Panc1 (cell line): ENCODE measurements around the gene CACNA1G. TPM values are rescaled to one million over a fixed set of nuclear protein-coding genes. Genes with fewer than 3 reads are reported as not detected.

ENCODE experiments used
- ATAC-seq: fragments of 200-7000 bp; cut with Tn5 transposase; 2 replicates; pipeline ENCODE4 v1.9.1; 2020; ENCODE audit warnings: mild to moderate bottlenecking, moderate library complexity
- BruUV-seq: library from RNA; stranded (reverse); fragments of 400-500 nt; replicated peaks from 2 replicates; lab custom pipeline; 2021; lab: Mats Ljungman, UMichigan
- CTCF ChIA-PET: fragments of 300-600 bp; sonication (Branson Sonifier 250); formaldehyde crosslinking; loops from one replicate; lab custom pipeline; 2022; ENCODE audit warnings: antibody characterized with exemption; lab: Charles Lee
- POLR2A ChIA-PET: fragments of 300-600 bp; sonication (Branson Sonifier 250); formaldehyde crosslinking; loops from one replicate; lab custom pipeline; 2022; ENCODE audit warnings: antibody characterized with exemption; lab: Charles Lee
- DNase-seq: peaks from one replicate; pipeline ENCODE4 v3.0.0-alpha.2; 2010; ENCODE audit warnings: low read depth, low spot score
- H3K27ac ChIP-seq: 2 replicates; pipeline ENCODE4 v1.5.1; 2011; ENCODE audit warnings: mild to moderate bottlenecking, low read length, inconsistent platforms
- H3K27me3 ChIP-seq: fragments of 200-500 bp; sonication (Bioruptor generic); 2 replicates; pipeline ENCODE4 v1.6.0; 2014; ENCODE audit warnings: low read length, inconsistent platforms; ENCODE audit not compliant: control insufficient read depth, insufficient read depth
- H3K36me3 ChIP-seq: fragments of 200-500 bp; sonication (Bioruptor generic); 2 replicates; pipeline ENCODE4 v1.5.1; 2014; ENCODE audit warnings: inconsistent platforms, mild to moderate bottlenecking, low read length, moderate library complexity; ENCODE audit not compliant: control insufficient read depth, insufficient read depth
- H3K4me1 ChIP-seq: 2 replicates; pipeline ENCODE4 v1.5.1; 2011; ENCODE audit warnings: inconsistent platforms, mild to moderate bottlenecking, low read length, moderate library complexity; ENCODE audit not compliant: control insufficient read depth, insufficient read depth
- H3K4me3 ChIP-seq, 2 experiments: 2 replicates each; pipeline ENCODE4 v1.5.1; 2011 to 2012; ENCODE audit warnings: low read depth in 2 of 2, low read length in 2 of 2, mild to moderate bottlenecking in 2 of 2, inconsistent platforms in 1 of 2, moderate library complexity in 1 of 2
- H3K9me3 ChIP-seq: fragments of 200-500 bp; sonication (Bioruptor generic); 2 replicates; pipeline ENCODE4 v1.5.1; 2014; ENCODE audit warnings: low read depth, mild to moderate bottlenecking, inconsistent platforms, low read length, moderate library complexity; ENCODE audit not compliant: control insufficient read depth, insufficient read depth
- POLR2AphosphoS5 ChIP-seq: IDR thresholded peaks from 2 replicates; pipeline ENCODE4 v1.6.1; 2012; ENCODE audit warnings: mild to moderate bottlenecking, low read depth, low read length, moderate library complexity
- SIN3A ChIP-seq: IDR thresholded peaks from 2 replicates; pipeline ENCODE4 v1.6.1; 2012; ENCODE audit warnings: low read depth, mild to moderate bottlenecking, low read length, moderate library complexity, borderline replicate concordance; ENCODE audit not compliant: insufficient read depth
- TCF7L2 ChIP-seq: IDR thresholded peaks from 2 replicates; pipeline ENCODE4 v1.6.1; 2011; ENCODE audit warnings: mild to moderate bottlenecking, low read depth, low read length, inconsistent platforms
- in situ Hi-C: cut with HindIII; loops from 2 replicates; pipeline ENCODE4 v1.10.0; 2016; ENCODE audit warnings: low sequenced_read_pairs, low pct_unique_long_range_greater_than_20kb
- intact Hi-C: fragments of 100-400 bp; cut with micrococcal nuclease; formaldehyde crosslinking; loops from one replicate; pipeline ENCODE4 v1.10.0; 2022; ENCODE audit not compliant: unreplicated experiment
- total RNA-seq: library from RNA; stranded (reverse); gene quantifications from one replicate; pipeline ENCODE4 v1.2.1, GENCODE V29; 2021; ENCODE audit not compliant: unreplicated experiment
- TF ChIP-seq, protein P1 (sequence below), 2 experiments: IDR thresholded peaks; 2 replicates each; pipeline ENCODE4 v1.6.1; 2011 to 2012; ENCODE audit warnings: low read depth in 2 of 2, control low read depth in 1 of 2, low read length in 1 of 2, mild to moderate bottlenecking in 1 of 2, moderate library complexity in 1 of 2; ENCODE audit not compliant: insufficient read depth in 1 of 2
- TF ChIP-seq, protein P2 (sequence below): fragments of 450-650 bp; IDR thresholded peaks from 2 replicates; pipeline ENCODE4 v1.5.1; 2017; ENCODE audit warnings: mild to moderate bottlenecking

The CACNA1G gene
- total RNA-seq, 1 experiment from 2014 or later: 10.0 TPM

DNA sequence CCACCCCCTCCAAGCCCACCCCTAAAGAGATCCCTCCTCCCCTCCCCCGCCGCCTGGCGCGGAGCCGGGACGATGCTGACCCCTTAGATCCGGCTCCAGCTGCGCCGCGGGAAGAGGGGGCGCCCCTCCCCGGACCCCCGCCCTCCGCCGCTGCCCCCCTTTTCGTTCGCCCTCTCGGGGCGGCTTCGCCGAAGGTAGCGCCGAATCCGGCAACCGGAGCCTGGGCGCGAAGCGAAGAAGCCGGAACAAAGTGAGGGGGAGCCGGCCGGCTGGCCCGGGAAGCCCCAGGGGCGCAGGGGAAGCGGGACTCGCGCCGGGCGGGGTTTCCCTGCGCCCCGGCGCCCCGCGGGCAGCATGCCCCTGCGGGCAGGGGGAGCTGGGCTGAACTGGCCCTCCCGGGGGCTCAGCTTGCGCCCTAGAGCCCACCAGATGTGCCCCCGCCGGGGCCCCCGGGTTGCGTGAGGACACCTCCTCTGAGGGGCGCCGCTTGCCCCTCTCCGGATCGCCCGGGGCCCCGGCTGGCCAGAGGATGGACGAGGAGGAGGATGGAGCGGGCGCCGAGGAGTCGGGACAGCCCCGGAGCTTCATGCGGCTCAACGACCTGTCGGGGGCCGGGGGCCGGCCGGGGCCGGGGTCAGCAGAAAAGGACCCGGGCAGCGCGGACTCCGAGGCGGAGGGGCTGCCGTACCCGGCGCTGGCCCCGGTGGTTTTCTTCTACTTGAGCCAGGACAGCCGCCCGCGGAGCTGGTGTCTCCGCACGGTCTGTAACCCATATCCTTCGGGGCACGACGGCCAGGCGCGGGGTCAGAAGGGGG, 623 bp downstream of the CACNA1G start:
- no peak for TF ChIP-seq POLR2AphosphoS5
- no peak for TF ChIP-seq TCF7L2
- TF ChIP-seq, protein P1, sequence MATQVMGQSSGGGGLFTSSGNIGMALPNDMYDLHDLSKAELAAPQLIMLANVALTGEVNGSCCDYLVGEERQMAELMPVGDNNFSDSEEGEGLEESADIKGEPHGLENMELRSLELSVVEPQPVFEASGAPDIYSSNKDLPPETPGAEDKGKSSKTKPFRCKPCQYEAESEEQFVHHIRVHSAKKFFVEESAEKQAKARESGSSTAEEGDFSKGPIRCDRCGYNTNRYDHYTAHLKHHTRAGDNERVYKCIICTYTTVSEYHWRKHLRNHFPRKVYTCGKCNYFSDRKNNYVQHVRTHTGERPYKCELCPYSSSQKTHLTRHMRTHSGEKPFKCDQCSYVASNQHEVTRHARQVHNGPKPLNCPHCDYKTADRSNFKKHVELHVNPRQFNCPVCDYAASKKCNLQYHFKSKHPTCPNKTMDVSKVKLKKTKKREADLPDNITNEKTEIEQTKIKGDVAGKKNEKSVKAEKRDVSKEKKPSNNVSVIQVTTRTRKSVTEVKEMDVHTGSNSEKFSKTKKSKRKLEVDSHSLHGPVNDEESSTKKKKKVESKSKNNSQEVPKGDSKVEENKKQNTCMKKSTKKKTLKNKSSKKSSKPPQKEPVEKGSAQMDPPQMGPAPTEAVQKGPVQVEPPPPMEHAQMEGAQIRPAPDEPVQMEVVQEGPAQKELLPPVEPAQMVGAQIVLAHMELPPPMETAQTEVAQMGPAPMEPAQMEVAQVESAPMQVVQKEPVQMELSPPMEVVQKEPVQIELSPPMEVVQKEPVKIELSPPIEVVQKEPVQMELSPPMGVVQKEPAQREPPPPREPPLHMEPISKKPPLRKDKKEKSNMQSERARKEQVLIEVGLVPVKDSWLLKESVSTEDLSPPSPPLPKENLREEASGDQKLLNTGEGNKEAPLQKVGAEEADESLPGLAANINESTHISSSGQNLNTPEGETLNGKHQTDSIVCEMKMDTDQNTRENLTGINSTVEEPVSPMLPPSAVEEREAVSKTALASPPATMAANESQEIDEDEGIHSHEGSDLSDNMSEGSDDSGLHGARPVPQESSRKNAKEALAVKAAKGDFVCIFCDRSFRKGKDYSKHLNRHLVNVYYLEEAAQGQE (IDR thresholded peaks at IDR 0.05; ENCODE audit: insufficient read depth in 1 of 2, low read depth in 2 of 2, low read length in 1 of 2): no peak
- no peak for TF ChIP-seq SIN3A
- TF ChIP-seq, protein P2, sequence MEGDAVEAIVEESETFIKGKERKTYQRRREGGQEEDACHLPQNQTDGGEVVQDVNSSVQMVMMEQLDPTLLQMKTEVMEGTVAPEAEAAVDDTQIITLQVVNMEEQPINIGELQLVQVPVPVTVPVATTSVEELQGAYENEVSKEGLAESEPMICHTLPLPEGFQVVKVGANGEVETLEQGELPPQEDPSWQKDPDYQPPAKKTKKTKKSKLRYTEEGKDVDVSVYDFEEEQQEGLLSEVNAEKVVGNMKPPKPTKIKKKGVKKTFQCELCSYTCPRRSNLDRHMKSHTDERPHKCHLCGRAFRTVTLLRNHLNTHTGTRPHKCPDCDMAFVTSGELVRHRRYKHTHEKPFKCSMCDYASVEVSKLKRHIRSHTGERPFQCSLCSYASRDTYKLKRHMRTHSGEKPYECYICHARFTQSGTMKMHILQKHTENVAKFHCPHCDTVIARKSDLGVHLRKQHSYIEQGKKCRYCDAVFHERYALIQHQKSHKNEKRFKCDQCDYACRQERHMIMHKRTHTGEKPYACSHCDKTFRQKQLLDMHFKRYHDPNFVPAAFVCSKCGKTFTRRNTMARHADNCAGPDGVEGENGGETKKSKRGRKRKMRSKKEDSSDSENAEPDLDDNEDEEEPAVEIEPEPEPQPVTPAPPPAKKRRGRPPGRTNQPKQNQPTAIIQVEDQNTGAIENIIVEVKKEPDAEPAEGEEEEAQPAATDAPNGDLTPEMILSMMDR: no peak
- ChIA-PET CTCF (interaction anchor here (0.6 to 1.4 kb wide), 3 partner anchors 65 to 146 kb away, joined by 3 to 5 read pairs (median 4); no protein-coding TSS in a partner anchor), POLR2A (interaction anchor here (0.5 to 0.7 kb wide), 5 partner anchors 11 to 93 kb away, joined by 3 to 4 read pairs (median 3); no protein-coding TSS in a partner anchor)
- Histone ChIP-seq H3K4me1 (peaks cover 27% of the 10 kb centered on the region), H3K36me3 (no peaks in the 10 kb centered on the region), H3K9me3 (no peaks in the 10 kb centered on the region), H3K27me3 (no peaks in the 10 kb centered on the region; the same call in 1 of the 2 replicates), H3K27ac (peak overlapping the region; percentile 34; the same call in 1 of the 2 replicates), H3K4me3 (peak overlapping the region; percentile 76 to 90)
- in situ Hi-C loops (no loop called here), intact Hi-C loops (no loop called here)
- BruUV-seq: no TSS peak
- DNase-seq (no peak), ATAC-seq (no peak)

DNA sequence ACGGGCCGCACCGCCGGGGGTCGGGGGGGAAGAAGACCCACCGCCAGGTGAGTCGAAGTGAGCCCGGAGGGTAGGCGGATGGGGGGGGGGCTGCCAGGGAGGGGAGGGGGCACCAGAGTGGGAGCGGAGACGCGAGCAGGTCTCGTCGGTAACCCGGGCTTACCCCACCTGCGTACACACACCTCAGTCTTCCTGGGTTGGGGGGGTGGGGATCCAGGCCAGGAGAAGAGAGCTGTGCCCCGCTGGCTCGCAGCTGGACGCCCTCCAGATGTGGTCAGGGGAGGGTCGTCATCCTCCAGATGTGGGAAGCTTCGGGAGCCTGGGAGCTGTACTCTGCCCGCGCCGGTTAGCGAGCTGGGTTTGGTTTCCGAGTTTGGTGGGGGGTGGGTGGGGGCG, 1.2 kb downstream of the CACNA1G start:
- TF ChIP-seq POLR2AphosphoS5: no peak
- TF ChIP-seq, protein P1 (IDR thresholded peaks at IDR 0.05; ENCODE audit: insufficient read depth in 1 of 2, low read depth in 2 of 2, low read length in 1 of 2): no peak
- no peak for TF ChIP-seq TCF7L2
- TF ChIP-seq, protein P2: no peak
- no peak for TF ChIP-seq SIN3A
- DNase-seq (no peak), ATAC-seq (no peak)
- Histone ChIP-seq H3K36me3 (no peaks in the 10 kb centered on the region), H3K4me1 (peaks cover 27% of the 10 kb centered on the region), H3K4me3 (peak overlapping the region; percentile 34 to 76; a peak in 3 of 4 replicates), H3K9me3 (no peaks in the 10 kb centered on the region), H3K27me3 (no peaks in the 10 kb centered on the region; the same call in 1 of the 2 replicates), H3K27ac (no peak overlapping the region)
- in situ Hi-C loops (no loop called here), intact Hi-C loops (no loop called here)
- ChIA-PET CTCF (interaction anchor here (0.6 to 1.7 kb wide), 7 partner anchors 38 to 155 kb away, joined by 3 to 7 read pairs (median 5); no protein-coding TSS in a partner anchor), POLR2A (interaction anchor here (0.6 kb wide), 1 partner anchor 59 kb away, joined by 3 read pairs; no protein-coding TSS in a partner anchor)
- BruUV-seq: no TSS peak
